GM19467 (cell line): ENCODE results near the gene PGA4.
"Not testable (repeated sequence)": the region's sequence is repeated elsewhere in the genome, so short reads cannot be mapped to it uniquely, and the experiment has no call there.

ENCODE experiments used
- ATAC-seq: cut with Tn5 transposase; IDR thresholded peaks from one replicate; pipeline ENCODE4 v1.9.1; 2021; ENCODE audit warnings: mild to moderate bottlenecking, moderate library complexity; ENCODE audit not compliant: unreplicated experiment

PGA4 gene

GRCh38 chr11:61222047-61222446 is at the start of gene PGA4:
PGA4 (plus strand) TSS chr11:61222347; CDS start chr11:61222401, 54 bp downstream.
- not testable (repeated sequence) for ATAC-seq

- no peak for ATAC-seq
These were observed 49.8 kb upstream of the PGA4 start for GRCh38 chr11:61172356-61172755.

GRCh38 chr11:61172888-61173287 is 49.3 kb upstream of the PGA4 start:
- no peak for ATAC-seq

GRCh38 chr11:61173456-61173855 is 48.7 kb upstream of the PGA4 start:
- ATAC-seq = no peak

- ATAC-seq = no peak
These were observed 47.9 kb upstream of the PGA4 start for GRCh38 chr11:61174273-61174672.

- no peak for ATAC-seq
These were observed 47.2 kb upstream of the PGA4 start for GRCh38 chr11:61174949-61175348.

- ATAC-seq = no peak
These were observed 45.7 kb upstream of the PGA4 start for GRCh38 chr11:61176446-61176845.

GRCh38 chr11:61180205-61180604 is 41.9 kb upstream of the PGA4 start:
- ATAC-seq = not testable (repeated sequence)

- ATAC-seq = no peak
These were observed 40.7 kb upstream of the PGA4 start for GRCh38 chr11:61181489-61181888.

- no peak for ATAC-seq
These were observed 38.5 kb upstream of the PGA4 start for GRCh38 chr11:61183645-61184044.

- no peak for ATAC-seq
These were observed 35.6 kb upstream of the PGA4 start for GRCh38 chr11:61186504-61186903.

GRCh38 chr11:61187505-61188130 is 34.5 kb upstream of the PGA4 start:
- ATAC-seq = no peak

- ATAC-seq = no peak
These were observed 32.2 kb upstream of the PGA4 start for GRCh38 chr11:61189933-61190332.

- ATAC-seq = no peak
These were observed 28.6 kb upstream of the PGA4 start for GRCh38 chr11:61193596-61193995.

- ATAC-seq = no peak
These were observed 27.9 kb upstream of the PGA4 start for GRCh38 chr11:61194169-61194671.

GRCh38 chr11:61194981-61195695 is 27.0 kb upstream of the PGA4 start:
- ATAC-seq = no peak

- no peak for ATAC-seq
These were observed 26.4 kb upstream of the PGA4 start for GRCh38 chr11:61195719-61196118.

- ATAC-seq = no peak
These were observed 23.8 kb upstream of the PGA4 start for GRCh38 chr11:61198361-61198760.

GRCh38 chr11:61198948-61199523 is 23.1 kb upstream of the PGA4 start:
- no peak for ATAC-seq

- no peak for ATAC-seq
These were observed 20.7 kb upstream of the PGA4 start for GRCh38 chr11:61201476-61201875.

GRCh38 chr11:61202950-61203746 is 19.0 kb upstream of the PGA4 start, which contains the start of gene PGA3:
PGA3 (plus strand) TSS chr11:61203515; CDS start chr11:61203565, 50 bp downstream.
- not testable (repeated sequence) for ATAC-seq
